Measurements from ENCODE around the gene COPB1.

The COPB1 gene

GRCh38 chr11:14449302-14449714 is 50.3 kb downstream of the COPB1 start:
- no peak for DNase-seq (ENCODE audit: low spot score)
- no peak for TF ChIP-seq CTCF (IDR thresholded peaks at IDR 0.05; ENCODE audit: extremely low read depth, missing control alignments)

- TF ChIP-seq CTCF (IDR thresholded peaks at IDR 0.05; ENCODE audit: extremely low read depth, missing control alignments): no peak
- no peak for DNase-seq (ENCODE audit: low spot score)
These were observed 51.4 kb downstream of the COPB1 start for GRCh38 chr11:14448240-14448639.

GRCh38 chr11:14446701-14447169 is 52.9 kb downstream of the COPB1 start:
- DNase-seq (ENCODE audit: low spot score): no peak
- no peak for TF ChIP-seq CTCF (IDR thresholded peaks at IDR 0.05; ENCODE audit: extremely low read depth, missing control alignments)

- DNase-seq (ENCODE audit: low spot score): no peak
- no peak for TF ChIP-seq CTCF (IDR thresholded peaks at IDR 0.05; ENCODE audit: extremely low read depth, missing control alignments)
These were observed 53.8 kb downstream of the COPB1 start for GRCh38 chr11:14445542-14446530.

- DNase-seq (ENCODE audit: low spot score): no peak
- no peak for TF ChIP-seq CTCF (IDR thresholded peaks at IDR 0.05; ENCODE audit: extremely low read depth, missing control alignments)
These were observed 55.0 kb downstream of the COPB1 start for GRCh38 chr11:14444441-14445189.

GRCh38 chr11:14443638-14444037 is 56.0 kb downstream of the COPB1 start:
- no peak for TF ChIP-seq CTCF (IDR thresholded peaks at IDR 0.05; ENCODE audit: extremely low read depth, missing control alignments)
- no peak for DNase-seq (ENCODE audit: low spot score)
